ENCODE results near the gene SPIN3. TPM values are rescaled to one million over a fixed set of nuclear protein-coding genes. Genes with fewer than 3 reads are reported as not detected.

SPIN3 gene
- 1.2 and 8.1 TPM in 2 replicates for total RNA-seq

GRCh38 chrX:56995271-56995994 lies at the start of gene SPIN3:
TSS of gene SPIN3 (minus strand) at chrX:56995541. CDS start at chrX:56994947, 594 bp downstream.

Other genes starting within 250 kb of the SPIN3 start
- gene SPIN2B, start 126.0 kb upstream of the SPIN3 start, total RNA-seq = 3.2 and 17.5 TPM in 2 replicates
- 0.16 and 0.52 TPM in 2 replicates for gene SPIN2A, start 141.9 kb upstream of the SPIN3 start, total RNA-seq